GM18498 (cell line): ENCODE measurements around the gene TTC23.
A peak's percentile ranks its signal among the peaks of the same experiment; 100 is the strongest.

Experiments
- ATAC-seq: cut with Tn5 transposase; IDR thresholded peaks from one replicate; pipeline ENCODE4 v1.9.1; 2021; ENCODE audit warnings: mild to moderate bottlenecking, moderate library complexity; ENCODE audit not compliant: unreplicated experiment

Gene TTC23

GRCh38 chr15:99090011-99090699 lies 159.2 kb downstream of the TTC23 start:
- ATAC-seq, result peak; percentile 100

GRCh38 chr15:99087405-99087943 lies 161.9 kb downstream of the TTC23 start:
- no peak for ATAC-seq

GRCh38 chr15:99086327-99086667 lies 163.1 kb downstream of the TTC23 start:
- no peak for ATAC-seq
